ENCODE results near the gene ZBTB7A.

GRCh38 chr19:4038057-4038456, 28.6 kb downstream of the ZBTB7A start:
- TF ChIP-seq POLR2A (IDR thresholded peaks at IDR 0.05; ENCODE audit: low read length): no peak
- TF ChIP-seq CTCF (IDR thresholded peaks at IDR 0.05): no peak
- TF ChIP-seq HOXB5 (CRISPR knock-in tag; IDR thresholded peaks at IDR 0.05): no peak
- no peak for TF ChIP-seq CBX2 (IDR thresholded peaks at IDR 0.05; ENCODE audit: borderline replicate concordance, low read depth)
- no peak for TF ChIP-seq EP300 (IDR thresholded peaks at IDR 0.05)
- TF ChIP-seq JUN (IDR thresholded peaks at IDR 0.05): no peak
- TF ChIP-seq SMC3 (IDR thresholded peaks at IDR 0.05): no peak
- no peak for TF ChIP-seq USF2 (IDR thresholded peaks at IDR 0.05)
- TF ChIP-seq HDAC2 (IDR thresholded peaks at IDR 0.05): no peak
- TF ChIP-seq MAX (IDR thresholded peaks at IDR 0.05): no peak
- no peak for TF ChIP-seq CHD2 (IDR thresholded peaks at IDR 0.05; ENCODE audit: low read length, partially characterized antibody)
- TF ChIP-seq KDM1A (IDR thresholded peaks at IDR 0.05; ENCODE audit: low read depth): no peak
- no peak for TF ChIP-seq NR3C1 (IDR thresholded peaks at IDR 0.05)
- no peak for TF ChIP-seq REST (IDR thresholded peaks at IDR 0.05)

Measured in A549 (cell line).